Nephron progenitor cell (in vitro differentiated cells): ENCODE measurements around the gene KDM5C.

Source experiments
- DNase-seq: peaks from one replicate; pipeline ENCODE4 v3.0.0; 2021
- H3K27ac Mint-ChIP-seq: 2 replicates; pipeline ENCODE4 v1.8.0; 2021; ENCODE audit warnings: mild to moderate bottlenecking, moderate library complexity, mixed read lengths
- H3K27me3 Mint-ChIP-seq: 2 replicates; pipeline ENCODE4 v1.8.0; 2021; ENCODE audit warnings: mild to moderate bottlenecking, low read depth, mixed read lengths; ENCODE audit not compliant: poor library complexity
- H3K36me3 Mint-ChIP-seq: 2 replicates; pipeline ENCODE4 v1.8.0; 2021; ENCODE audit warnings: low read depth, mixed read lengths
- H3K4me1 Mint-ChIP-seq: 2 replicates; pipeline ENCODE4 v1.8.0; 2021; ENCODE audit warnings: mixed read lengths
- H3K4me3 Mint-ChIP-seq: 2 replicates; pipeline ENCODE4 v1.8.0; 2021; ENCODE audit warnings: mild to moderate bottlenecking, moderate library complexity, mixed read lengths
- H3K9me3 Mint-ChIP-seq: 2 replicates; pipeline ENCODE4 v1.8.0; 2021; ENCODE audit warnings: mild to moderate bottlenecking, moderate library complexity, mixed read lengths
- TF ChIP-seq, protein P1 (sequence below): fragments of 200-600 bp; sonication (generic); IDR thresholded peaks from 2 replicates; pipeline ENCODE4 v1.5.0; 2021; ENCODE audit warnings: antibody characterized with exemption

The KDM5C gene

DNA sequence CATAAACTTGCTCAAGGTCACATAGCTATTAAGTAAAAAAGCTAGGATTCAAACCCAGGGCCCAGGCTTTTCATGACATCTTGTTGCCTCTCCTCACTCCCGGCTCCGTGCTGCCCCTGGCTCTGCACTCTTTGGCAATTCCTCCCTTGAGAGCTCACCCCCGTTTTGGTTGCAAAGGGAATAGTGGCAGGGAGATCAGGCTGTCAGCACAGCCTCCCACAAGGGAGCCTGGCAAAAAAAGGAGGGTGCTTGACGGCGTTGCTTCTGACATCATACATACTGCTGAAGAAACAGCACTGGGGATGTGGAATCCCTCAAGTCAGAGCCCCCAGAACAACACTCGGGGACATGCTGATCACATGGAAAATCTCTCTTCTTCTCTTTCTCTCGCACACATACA, 35.8 kb upstream of the KDM5C start:
- TF ChIP-seq, protein P1, sequence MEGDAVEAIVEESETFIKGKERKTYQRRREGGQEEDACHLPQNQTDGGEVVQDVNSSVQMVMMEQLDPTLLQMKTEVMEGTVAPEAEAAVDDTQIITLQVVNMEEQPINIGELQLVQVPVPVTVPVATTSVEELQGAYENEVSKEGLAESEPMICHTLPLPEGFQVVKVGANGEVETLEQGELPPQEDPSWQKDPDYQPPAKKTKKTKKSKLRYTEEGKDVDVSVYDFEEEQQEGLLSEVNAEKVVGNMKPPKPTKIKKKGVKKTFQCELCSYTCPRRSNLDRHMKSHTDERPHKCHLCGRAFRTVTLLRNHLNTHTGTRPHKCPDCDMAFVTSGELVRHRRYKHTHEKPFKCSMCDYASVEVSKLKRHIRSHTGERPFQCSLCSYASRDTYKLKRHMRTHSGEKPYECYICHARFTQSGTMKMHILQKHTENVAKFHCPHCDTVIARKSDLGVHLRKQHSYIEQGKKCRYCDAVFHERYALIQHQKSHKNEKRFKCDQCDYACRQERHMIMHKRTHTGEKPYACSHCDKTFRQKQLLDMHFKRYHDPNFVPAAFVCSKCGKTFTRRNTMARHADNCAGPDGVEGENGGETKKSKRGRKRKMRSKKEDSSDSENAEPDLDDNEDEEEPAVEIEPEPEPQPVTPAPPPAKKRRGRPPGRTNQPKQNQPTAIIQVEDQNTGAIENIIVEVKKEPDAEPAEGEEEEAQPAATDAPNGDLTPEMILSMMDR, result no peak
- peaks cover 46% of the 10 kb centered on the region for H3K4me1 Mint-ChIP-seq
- peaks cover 8% of the 10 kb centered on the region for H3K27me3 Mint-ChIP-seq
- H3K36me3 Mint-ChIP-seq, result no peaks in the 10 kb centered on the region
- DNase-seq, result no peak
- no peak overlapping the region for H3K27ac Mint-ChIP-seq
- no peak overlapping the region for H3K4me3 Mint-ChIP-seq
- H3K9me3 Mint-ChIP-seq, result peaks cover 69% of the 10 kb centered on the region

DNA sequence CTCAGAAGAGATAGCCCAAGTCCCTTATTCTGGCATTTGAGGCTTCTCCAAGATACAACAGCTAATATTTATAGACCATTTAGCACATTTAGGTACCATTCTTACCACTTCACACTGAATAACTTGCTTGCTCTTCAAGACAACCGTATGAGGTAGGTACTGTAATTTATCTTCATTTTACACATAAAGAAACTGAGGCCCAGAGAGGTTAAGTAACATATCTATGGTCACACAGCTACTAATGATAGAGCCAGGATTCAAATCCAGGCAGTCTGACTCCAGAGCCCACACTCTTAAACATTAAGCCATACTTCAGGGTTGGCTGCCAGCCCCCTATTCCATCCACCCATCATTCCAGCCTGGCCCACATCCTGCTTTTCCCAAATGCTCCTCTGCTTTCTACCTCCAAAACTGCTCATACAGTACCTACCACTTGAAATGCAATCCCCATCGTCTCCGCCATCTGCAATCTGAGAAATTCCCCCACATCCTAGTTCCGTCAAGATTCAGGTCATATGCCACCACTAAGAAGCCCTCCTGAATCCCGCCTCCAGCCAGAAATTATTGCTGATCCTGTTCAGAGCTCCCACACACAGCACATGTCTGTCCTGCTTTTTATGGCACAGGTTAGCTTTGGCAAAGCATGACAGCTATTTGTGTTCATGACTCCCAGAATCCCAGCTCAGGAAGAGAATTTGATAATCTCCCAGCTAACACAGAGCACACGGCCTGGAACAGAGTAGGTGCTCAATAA, 32.8 kb upstream of the KDM5C start:
- Mint-ChIP-seq H3K27ac (no peak overlapping the region), H3K4me3 (no peak overlapping the region), H3K27me3 (peaks cover 8% of the 10 kb centered on the region), H3K9me3 (peaks cover 65% of the 10 kb centered on the region), H3K4me1 (peaks cover 20% of the 10 kb centered on the region), H3K36me3 (peaks cover 11% of the 10 kb centered on the region)
- TF ChIP-seq, protein P1, result no peak
- DNase-seq, result no peak

DNA sequence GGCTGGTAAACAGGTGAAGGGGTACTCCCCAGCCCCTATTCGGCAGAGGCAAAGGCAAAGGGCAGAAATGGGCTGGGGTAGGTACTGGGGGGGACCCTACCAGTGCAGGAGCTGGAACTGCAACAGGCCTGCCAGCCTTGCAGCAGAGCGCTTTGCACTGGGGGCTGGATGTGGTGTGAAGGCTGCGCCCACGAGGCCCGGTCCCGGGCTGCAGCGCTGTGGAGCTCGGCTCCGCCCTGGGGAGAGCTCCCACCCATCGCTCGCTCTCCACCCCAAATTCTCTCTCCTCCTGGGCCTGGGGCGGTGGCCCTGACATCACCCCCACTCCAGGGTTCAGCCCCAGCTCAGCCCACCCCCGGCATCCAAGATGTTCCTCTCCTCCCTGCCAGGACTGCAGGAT, 32.2 kb upstream of the KDM5C start:
- Mint-ChIP-seq H3K9me3 (peaks cover 66% of the 10 kb centered on the region), H3K4me3 (no peak overlapping the region), H3K36me3 (peaks cover 13% of the 10 kb centered on the region), H3K4me1 (peaks cover 20% of the 10 kb centered on the region), H3K27ac (no peak overlapping the region), H3K27me3 (peaks cover 8% of the 10 kb centered on the region)
- no peak for DNase-seq
- TF ChIP-seq, protein P1, result no peak

DNA sequence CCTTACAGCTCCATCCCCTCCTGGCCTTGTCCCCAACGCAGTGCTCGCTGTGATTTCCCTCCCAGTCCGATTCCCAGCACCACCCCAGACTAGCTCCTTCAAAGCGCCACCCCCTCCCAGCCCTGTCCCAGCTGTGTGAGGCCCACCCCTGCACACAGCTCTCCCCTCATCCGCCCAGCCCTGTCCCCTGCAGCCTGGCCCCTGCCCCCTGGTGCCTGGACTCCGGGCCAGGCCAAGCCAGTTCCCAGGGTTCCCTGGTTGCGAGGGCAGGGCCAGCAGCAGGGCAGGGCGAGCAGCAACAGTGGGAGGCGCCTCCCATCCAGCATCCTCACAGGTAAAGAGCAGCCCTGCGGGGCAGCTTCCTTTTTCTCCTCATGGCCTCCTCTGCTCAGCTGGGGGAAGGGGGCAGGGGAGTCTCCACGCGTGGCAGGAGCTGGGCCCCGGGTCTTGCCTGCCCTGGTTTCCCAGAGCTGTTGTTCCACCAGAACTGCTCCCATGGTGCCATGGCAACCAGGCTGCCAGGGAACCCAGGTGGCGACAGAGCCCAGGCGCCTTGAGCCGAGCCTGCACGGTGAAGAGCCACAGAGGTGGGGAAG, 31.5 kb upstream of the KDM5C start:
- Mint-ChIP-seq H3K36me3 (peaks cover 13% of the 10 kb centered on the region), H3K4me1 (peaks cover 19% of the 10 kb centered on the region), H3K27ac (peak overlapping the region; percentile 25), H3K27me3 (peaks cover 8% of the 10 kb centered on the region), H3K9me3 (peaks cover 61% of the 10 kb centered on the region), H3K4me3 (no peak overlapping the region)
- no peak for DNase-seq
- TF ChIP-seq, protein P1, result no peak

DNA sequence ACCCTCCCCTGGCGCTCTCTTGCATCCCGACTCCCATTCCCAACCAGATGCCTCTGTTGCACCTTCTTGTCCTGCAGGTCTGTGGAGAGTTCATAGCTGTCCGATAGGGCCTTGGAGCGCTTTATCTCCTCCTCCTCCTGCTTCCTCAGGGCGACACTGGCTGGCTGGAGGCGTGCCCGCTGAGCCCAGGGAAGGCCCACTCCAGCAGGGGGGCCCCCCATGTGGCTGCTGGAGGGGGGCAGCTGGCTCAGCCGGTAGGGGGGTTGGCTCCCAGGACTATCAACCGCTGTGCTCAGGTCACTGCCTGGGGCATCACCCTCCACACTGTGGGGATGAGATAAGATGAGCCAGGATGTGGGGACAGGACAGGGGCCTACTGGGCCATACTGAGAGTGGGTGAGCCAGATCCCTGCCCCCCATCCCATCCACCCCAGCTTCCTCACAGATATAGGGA, 30.8 kb upstream of the KDM5C start:
- H3K9me3 Mint-ChIP-seq, result peaks cover 57% of the 10 kb centered on the region
- no peak for DNase-seq

More for the DNA sequence above, 30.8 kb upstream of the KDM5C start:
- Mint-ChIP-seq H3K27me3 (peaks cover 3% of the 10 kb centered on the region), H3K4me3 (no peak overlapping the region), H3K36me3 (peaks cover 13% of the 10 kb centered on the region), H3K27ac (no peak overlapping the region), H3K4me1 (peaks cover 18% of the 10 kb centered on the region)
- TF ChIP-seq, protein P1, result no peak
